SK-N-SH (cell line): ENCODE results near the gene PLEKHG5.

Experiments
- ELF1 ChIP-seq: IDR thresholded peaks from 2 replicates; pipeline ENCODE4 v1.4.0; 2012
- EP300 ChIP-seq, 2 experiments: IDR thresholded peaks; 2 replicates each; pipeline versions ENCODE4 v1.4.0 to v1.6.1; 2012; ENCODE audit warnings: borderline replicate concordance in 1 of 2, low read depth in 1 of 2, low read length in 1 of 2
- RFX5 ChIP-seq: IDR thresholded peaks from 2 replicates; pipeline ENCODE4 v1.6.1; 2012; ENCODE audit warnings: mild to moderate bottlenecking, improper control_type of control experiment, low read length
- TEAD4 ChIP-seq: IDR thresholded peaks from 2 replicates; pipeline ENCODE4 v1.4.0; 2012; ENCODE audit warnings: mild to moderate bottlenecking, borderline replicate concordance; ENCODE audit not compliant: insufficient read depth
- TF ChIP-seq, protein P1 (sequence below): fragments of 200-600 bp; sonication (generic); IDR thresholded peaks from 2 replicates; pipeline ENCODE4 v1.6.1; 2017; ENCODE audit warnings: antibody characterized with exemption, mild to moderate bottlenecking, moderate library complexity

GRCh38 chr1:6450943-6451373 lies 40.5 kb downstream of the PLEKHG5 start:
- TF ChIP-seq RFX5 (no peak), TEAD4 (no peak), EP300 (IDR thresholded peaks at IDR 0.05; ENCODE audit: borderline replicate concordance in 1 of 2, low read depth in 1 of 2, low read length in 1 of 2) (no peak), ELF1 (no peak)
- TF ChIP-seq, protein P1, sequence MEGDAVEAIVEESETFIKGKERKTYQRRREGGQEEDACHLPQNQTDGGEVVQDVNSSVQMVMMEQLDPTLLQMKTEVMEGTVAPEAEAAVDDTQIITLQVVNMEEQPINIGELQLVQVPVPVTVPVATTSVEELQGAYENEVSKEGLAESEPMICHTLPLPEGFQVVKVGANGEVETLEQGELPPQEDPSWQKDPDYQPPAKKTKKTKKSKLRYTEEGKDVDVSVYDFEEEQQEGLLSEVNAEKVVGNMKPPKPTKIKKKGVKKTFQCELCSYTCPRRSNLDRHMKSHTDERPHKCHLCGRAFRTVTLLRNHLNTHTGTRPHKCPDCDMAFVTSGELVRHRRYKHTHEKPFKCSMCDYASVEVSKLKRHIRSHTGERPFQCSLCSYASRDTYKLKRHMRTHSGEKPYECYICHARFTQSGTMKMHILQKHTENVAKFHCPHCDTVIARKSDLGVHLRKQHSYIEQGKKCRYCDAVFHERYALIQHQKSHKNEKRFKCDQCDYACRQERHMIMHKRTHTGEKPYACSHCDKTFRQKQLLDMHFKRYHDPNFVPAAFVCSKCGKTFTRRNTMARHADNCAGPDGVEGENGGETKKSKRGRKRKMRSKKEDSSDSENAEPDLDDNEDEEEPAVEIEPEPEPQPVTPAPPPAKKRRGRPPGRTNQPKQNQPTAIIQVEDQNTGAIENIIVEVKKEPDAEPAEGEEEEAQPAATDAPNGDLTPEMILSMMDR: no peak
